HepG2 (cell line): Measurements from ENCODE around the gene PTPRN.

Experiments used
- EP300 ChIP-seq, 3 experiments: sonication (generic) in 1 of 3; formaldehyde crosslinking in 1 of 3; IDR thresholded peaks; 2 replicates each; pipeline versions ENCODE4 v1.5.1 to v1.6.1; 2011 to 2020; ENCODE audit warnings: low read depth in 2 of 3, low read length in 2 of 3, borderline replicate concordance in 1 of 3, improper control_type of control experiment in 1 of 3, mild to moderate bottlenecking in 1 of 3, missing genetic modification reagents in 1 of 3, moderate library complexity in 1 of 3
- MYC ChIP-seq: sonication (generic); formaldehyde crosslinking; IDR thresholded peaks from 2 replicates; pipeline ENCODE4 v1.9.0; 2021; ENCODE audit warnings: missing genetic modification reagents, borderline replicate concordance
- POLR2AphosphoS5 ChIP-seq: IDR thresholded peaks from 2 replicates; pipeline ENCODE4 v1.6.1; 2012; ENCODE audit warnings: low read depth, low read length
- TARDBP ChIP-seq: sonication (generic); formaldehyde crosslinking; IDR thresholded peaks from 2 replicates; pipeline ENCODE4 v1.8.0; 2022; ENCODE audit warnings: mild to moderate bottlenecking, missing genetic modification reagents
- ZFP1 ChIP-seq: IDR thresholded peaks from 2 replicates; pipeline ENCODE4 v1.6.1; 2016
- ZNF274 ChIP-seq: sonication (generic); formaldehyde crosslinking; IDR thresholded peaks from 2 replicates; pipeline ENCODE4 v1.5.1; 2020; ENCODE audit warnings: mild to moderate bottlenecking, missing genetic modification reagents
- ZNF350 ChIP-seq: sonication (generic); formaldehyde crosslinking; IDR thresholded peaks from 2 replicates; pipeline ENCODE4 v1.4.0; 2020; ENCODE audit warnings: mild to moderate bottlenecking, low read depth, missing genetic modification reagents, borderline replicate concordance
- ZNF713 ChIP-seq: sonication (generic); formaldehyde crosslinking; IDR thresholded peaks from 2 replicates; pipeline ENCODE4 v1.4.0; 2020; ENCODE audit warnings: mild to moderate bottlenecking, missing genetic modification reagents
- TF ChIP-seq, protein P1 (sequence below): sonication (generic); formaldehyde crosslinking; IDR thresholded peaks from 2 replicates; pipeline ENCODE4 v1.5.0; 2020; ENCODE audit warnings: mild to moderate bottlenecking, missing genetic modification reagents
- TF ChIP-seq, protein P2 (sequence below): IDR thresholded peaks from 2 replicates; pipeline ENCODE4 v1.6.1; 2016

DNA sequence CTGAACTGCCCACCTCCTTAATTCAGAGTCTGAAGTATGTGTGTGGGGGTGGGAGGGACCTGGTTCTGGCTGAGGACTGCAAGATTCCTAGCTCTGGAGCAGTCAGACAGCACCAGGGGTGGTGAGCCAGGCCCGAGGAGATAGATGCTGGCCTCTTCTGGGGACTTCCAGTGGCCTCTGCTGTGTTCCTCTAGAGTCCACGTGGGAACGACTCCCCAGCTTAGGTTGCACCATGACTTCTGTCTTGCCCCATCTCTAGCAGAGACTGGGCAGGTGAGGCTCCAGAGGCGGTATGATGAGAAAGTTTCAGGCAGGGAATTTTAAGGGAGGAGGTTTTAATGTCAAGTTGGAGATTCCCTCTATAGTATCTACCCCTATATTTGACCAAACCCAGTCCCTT lies 45.4 kb upstream of the PTPRN start:
- TF ChIP-seq EP300 (IDR thresholded peaks at IDR 0.05; ENCODE audit: low read depth in 2 of 2, low read length in 2 of 2) (no peak), EP300 (CRISPR knock-in tag; IDR thresholded peaks at IDR 0.05; ENCODE audit: borderline replicate concordance) (no peak), ZNF274 (CRISPR knock-in tag) (no peak), POLR2AphosphoS5 (no peak), ZNF350 (CRISPR knock-in tag) (no peak), ZNF713 (CRISPR knock-in tag) (no peak), MYC (no peak), ZFP1 (CRISPR knock-in tag) (no peak), TARDBP (no peak)
- TF ChIP-seq, protein P1, sequence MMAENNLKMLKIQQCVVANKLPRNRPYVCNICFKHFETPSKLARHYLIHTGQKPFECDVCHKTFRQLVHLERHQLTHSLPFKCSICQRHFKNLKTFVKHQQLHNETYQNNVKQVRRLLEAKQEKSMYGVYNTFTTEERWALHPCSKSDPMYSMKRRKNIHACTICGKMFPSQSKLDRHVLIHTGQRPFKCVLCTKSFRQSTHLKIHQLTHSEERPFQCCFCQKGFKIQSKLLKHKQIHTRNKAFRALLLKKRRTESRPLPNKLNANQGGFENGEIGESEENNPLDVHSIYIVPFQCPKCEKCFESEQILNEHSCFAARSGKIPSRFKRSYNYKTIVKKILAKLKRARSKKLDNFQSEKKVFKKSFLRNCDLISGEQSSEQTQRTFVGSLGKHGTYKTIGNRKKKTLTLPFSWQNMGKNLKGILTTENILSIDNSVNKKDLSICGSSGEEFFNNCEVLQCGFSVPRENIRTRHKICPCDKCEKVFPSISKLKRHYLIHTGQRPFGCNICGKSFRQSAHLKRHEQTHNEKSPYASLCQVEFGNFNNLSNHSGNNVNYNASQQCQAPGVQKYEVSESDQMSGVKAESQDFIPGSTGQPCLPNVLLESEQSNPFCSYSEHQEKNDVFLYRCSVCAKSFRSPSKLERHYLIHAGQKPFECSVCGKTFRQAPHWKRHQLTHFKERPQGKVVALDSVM (CRISPR knock-in tag), result no peak
- TF ChIP-seq, protein P2, sequence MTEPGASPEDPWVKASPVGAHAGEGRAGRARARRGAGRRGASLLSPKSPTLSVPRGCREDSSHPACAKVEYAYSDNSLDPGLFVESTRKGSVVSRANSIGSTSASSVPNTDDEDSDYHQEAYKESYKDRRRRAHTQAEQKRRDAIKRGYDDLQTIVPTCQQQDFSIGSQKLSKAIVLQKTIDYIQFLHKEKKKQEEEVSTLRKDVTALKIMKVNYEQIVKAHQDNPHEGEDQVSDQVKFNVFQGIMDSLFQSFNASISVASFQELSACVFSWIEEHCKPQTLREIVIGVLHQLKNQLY (CRISPR knock-in tag), result no peak
